GM13976 (cell line): Measurements from ENCODE around the gene PXK.

Experiments used
- DNase-seq: peaks from one replicate; pipeline ENCODE4 v3.0.0; 2012; ENCODE audit warnings: low spot score
- in situ Hi-C: fragments of 300-500 bp; cut with MboI; formaldehyde crosslinking; loops from one replicate; pipeline ENCODE4 v1.12.0; 2022; ENCODE audit warnings: low sequenced_read_pairs, mixed read lengths, inconsistent platforms; ENCODE audit not compliant: unreplicated experiment
- TF ChIP-seq, protein P1 (sequence below): IDR thresholded peaks from 2 replicates; pipeline ENCODE4 v1.5.1; 2012; ENCODE audit warnings: borderline replicate concordance, mild to moderate bottlenecking; ENCODE audit not compliant: insufficient read depth; ENCODE audit errors: extremely low read depth, missing control alignments, control extremely low read depth

The PXK gene

DNA sequence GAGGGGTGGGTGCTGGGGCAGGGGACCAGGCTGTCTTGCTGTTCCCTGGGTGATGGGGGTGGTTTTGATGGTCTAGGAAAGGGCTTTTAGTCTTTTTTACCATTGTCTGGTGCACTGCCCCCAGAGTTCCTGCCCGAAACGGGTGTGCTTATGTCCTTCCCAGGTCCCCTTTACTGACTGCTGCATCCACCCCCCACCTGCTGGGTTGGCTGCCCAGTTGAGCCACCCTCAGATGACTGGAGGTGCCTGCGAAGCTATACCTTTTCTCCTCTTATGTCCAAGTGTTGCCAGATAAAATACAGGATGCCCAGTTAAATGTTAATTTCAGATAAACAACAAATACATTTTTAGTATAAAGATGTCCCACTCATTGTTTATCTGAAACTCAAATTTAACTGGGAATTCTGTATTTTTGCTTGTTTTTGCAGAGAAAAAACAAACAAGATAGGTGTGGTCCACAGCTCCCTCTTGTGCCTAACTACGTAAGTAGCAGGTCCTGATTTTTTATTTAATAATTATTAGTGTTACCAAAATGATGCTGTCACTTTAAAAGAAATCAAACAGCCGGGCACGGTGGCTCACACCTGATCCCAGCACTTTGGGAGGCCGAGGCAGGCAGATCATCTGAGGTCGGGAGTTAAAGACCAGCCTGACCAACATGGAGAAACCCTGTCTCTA lies 32.7 kb upstream of the PXK start:
- TF ChIP-seq, protein P1, sequence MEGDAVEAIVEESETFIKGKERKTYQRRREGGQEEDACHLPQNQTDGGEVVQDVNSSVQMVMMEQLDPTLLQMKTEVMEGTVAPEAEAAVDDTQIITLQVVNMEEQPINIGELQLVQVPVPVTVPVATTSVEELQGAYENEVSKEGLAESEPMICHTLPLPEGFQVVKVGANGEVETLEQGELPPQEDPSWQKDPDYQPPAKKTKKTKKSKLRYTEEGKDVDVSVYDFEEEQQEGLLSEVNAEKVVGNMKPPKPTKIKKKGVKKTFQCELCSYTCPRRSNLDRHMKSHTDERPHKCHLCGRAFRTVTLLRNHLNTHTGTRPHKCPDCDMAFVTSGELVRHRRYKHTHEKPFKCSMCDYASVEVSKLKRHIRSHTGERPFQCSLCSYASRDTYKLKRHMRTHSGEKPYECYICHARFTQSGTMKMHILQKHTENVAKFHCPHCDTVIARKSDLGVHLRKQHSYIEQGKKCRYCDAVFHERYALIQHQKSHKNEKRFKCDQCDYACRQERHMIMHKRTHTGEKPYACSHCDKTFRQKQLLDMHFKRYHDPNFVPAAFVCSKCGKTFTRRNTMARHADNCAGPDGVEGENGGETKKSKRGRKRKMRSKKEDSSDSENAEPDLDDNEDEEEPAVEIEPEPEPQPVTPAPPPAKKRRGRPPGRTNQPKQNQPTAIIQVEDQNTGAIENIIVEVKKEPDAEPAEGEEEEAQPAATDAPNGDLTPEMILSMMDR: peak; percentile 41
- in situ Hi-C loops: loop anchor here (5.0 to 10.0 kb wide), 2 partner anchors 113 to 295 kb away; partner anchors contain the start of gene FLNB
- DNase-seq: no peak

DNA sequence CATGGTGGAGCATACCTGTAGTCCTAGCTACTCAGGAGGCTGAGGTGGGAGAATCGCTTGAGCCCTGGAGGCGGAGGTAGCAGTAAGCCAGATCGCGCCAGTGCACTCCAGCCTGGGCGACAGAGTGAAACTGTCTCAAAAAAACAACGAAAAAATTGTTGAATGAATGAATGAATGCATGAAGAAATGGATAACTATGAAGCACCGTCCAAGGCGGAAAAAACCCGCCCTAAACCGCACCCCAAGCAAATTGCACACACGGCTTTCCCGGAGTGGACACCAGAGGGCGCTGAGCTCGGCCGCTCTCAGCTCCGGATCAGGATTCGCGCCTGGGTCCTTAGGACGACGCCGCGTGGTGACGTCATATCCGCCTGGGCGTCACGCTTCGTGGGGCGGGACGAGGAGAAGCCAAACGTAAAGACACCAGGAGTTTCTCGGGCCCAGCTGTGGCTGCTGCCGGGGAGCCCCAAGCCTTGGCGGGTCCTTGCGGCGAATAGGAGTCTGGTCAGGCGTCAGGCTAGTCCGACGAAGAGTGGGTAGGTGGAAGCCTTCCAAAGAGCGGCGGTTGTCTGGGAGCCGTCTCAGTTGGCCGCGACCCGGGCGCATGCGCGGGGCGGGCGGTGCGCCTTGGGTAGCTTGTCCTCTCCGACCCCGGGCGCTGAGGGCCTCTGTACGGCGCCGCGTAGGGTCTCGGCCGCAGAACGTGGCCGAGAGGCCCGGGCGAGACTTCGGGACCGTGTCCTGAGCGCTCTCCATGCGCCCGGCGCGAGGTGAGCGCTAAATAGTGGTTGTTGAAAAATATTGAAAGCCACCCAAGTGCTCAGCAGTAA lies 26.6 kb upstream of the PXK start, which contains the start of the genes HTD2 and RPP14:
Gene HTD2 (plus strand): TSS at position 639 of the 830 bp plus-strand sequence. CDS start 11,094 bp downstream, outside the sequence.
Gene RPP14 (plus strand): TSS at position 364 of the 830 bp plus-strand sequence. CDS start 4,085 bp downstream, outside the sequence.
- in situ Hi-C loops: loop anchor here (10.0 kb wide), 1 partner anchor 301 kb away; the partner anchor contains the start of gene FLNB
- TF ChIP-seq, protein P1: peak; percentile 95
- DNase-seq: peak; percentile 96

DNA sequence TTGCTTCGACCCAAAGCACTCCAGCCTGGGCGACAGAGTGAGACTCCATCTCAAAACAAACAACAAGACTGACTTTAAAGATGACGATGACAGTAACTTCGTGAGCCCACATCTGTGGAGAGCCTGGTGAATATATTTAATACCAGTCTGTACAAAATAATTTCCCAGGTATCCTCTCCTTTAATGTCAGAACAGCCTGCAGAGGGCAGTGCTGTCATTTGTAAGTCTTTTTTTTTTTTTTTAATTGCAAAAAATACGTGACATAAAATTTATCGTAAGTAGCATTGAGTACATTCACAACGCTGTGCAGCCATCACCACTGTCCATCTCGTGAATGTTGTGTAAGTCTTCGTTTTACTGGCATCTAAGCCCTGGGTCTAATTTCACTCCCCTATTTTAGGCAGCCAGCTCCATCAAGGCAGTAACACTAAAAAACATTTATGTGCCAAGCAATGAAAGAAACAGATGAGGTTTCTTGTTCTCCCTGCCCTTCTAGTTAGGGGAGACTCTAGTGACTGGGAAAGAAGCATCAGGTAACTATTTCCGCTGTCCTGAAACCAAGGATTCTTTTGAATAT lies 25.0 kb upstream of the PXK start:
- peak; percentile 49 for DNase-seq
- in situ Hi-C loops: loop anchor here (10.0 kb wide), 1 partner anchor 303 kb away; the partner anchor contains the start of gene FLNB
- TF ChIP-seq, protein P1: peak; percentile 50

DNA sequence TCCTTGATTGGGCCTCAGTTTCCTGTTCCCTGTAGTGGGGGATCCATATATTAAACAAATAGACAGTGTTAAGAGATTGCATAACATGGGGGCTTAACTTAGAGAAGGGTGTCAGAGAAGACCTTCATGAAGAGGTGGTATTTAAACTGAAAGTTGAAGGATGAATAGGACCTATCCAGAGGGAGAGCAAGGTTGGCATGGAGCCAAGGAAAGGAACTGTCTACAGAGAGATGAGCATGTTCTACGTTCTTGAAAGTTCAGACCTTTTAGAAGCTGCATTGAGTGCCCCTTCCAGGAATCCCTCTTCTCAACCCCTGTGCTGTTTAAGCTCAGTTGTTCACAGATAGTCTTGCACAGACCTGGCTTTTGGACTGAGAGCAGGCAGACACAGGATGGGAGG lies 24.0 kb upstream of the PXK start:
- no peak for DNase-seq
- TF ChIP-seq, protein P1: no peak
- in situ Hi-C loops: loop anchor here (10.0 kb wide), 1 partner anchor 304 kb away; the partner anchor contains the start of gene FLNB

DNA sequence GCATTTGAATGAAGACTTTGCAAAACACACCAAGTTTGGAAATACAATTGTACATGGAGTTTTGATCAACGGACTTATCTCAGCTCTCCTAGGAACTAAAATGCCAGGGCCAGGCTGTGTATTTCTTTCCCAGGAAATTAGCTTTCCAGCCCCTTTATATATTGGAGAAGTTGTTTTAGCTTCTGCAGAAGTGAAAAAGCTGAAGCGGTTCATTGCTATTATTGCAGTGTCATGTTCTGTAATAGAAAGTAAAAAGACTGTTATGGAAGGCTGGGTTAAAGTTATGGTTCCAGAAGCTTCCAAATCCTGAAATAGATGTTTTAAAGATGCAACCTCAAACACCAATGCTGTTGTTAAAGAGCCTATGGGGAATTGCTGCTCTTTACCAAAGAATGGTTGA lies 14.9 kb upstream of the PXK start:
- in situ Hi-C loops: no loop called here
- no peak for DNase-seq
- TF ChIP-seq, protein P1: no peak

DNA sequence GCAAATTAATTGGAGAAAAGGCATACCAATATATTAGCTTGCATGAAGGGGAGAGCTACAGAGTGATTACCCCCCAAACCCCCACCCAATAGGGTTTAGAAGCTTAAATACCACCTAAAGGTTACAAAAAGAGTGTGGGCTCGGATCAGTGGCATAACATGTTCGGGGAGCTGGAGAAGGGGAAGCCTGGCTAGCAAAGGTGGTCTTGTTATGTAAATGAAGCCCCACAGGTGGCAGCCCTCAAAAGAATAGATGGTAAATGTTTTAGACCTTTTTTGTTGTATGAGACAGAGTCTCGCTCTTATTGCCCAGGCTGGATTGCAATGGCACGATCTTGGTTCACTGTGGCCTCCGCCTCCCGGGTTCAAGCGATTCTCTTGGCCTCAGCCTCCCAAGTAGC lies 10.9 kb upstream of the PXK start:
- in situ Hi-C loops: loop anchor here (10.0 kb wide), 1 partner anchor 213 kb away; the partner anchor contains the start of gene ACOX2
- DNase-seq: no peak
- TF ChIP-seq, protein P1: no peak
